GM21515 (cell line): Measurements from ENCODE around the gene ARHGAP24.
"Not testable (repeated sequence)": the region's sequence is repeated elsewhere in the genome, so short reads cannot be mapped to it uniquely, and the experiment has no call there.

Experiments used
- ATAC-seq: cut with Tn5 transposase; IDR thresholded peaks from one replicate; pipeline ENCODE4 v1.9.1; 2021; ENCODE audit not compliant: unreplicated experiment

Gene ARHGAP24

GRCh38 chr4:85515701-85516100 lies 40.8 kb downstream of the ARHGAP24 start:
- ATAC-seq: no peak

DNA sequence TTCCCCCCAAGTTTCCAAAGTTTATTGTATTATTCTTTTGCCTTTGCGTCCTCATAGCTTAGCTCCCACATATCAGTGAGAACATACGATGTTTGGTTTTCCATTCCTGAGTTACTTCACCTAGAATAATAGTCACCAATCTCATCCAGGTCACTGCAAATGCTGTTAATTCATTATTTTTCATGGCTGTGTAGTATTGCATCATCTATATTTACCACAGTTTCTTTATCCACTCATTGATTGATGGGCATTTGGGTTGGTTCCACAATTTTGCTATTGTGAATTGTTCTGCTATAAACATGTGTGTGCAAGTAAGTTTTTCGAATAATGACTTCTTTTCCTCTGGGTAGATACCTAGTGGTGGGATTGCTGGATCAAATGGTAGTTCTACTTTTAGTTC lies 43.6 kb downstream of the ARHGAP24 start:
- ATAC-seq: not testable (repeated sequence)

DNA sequence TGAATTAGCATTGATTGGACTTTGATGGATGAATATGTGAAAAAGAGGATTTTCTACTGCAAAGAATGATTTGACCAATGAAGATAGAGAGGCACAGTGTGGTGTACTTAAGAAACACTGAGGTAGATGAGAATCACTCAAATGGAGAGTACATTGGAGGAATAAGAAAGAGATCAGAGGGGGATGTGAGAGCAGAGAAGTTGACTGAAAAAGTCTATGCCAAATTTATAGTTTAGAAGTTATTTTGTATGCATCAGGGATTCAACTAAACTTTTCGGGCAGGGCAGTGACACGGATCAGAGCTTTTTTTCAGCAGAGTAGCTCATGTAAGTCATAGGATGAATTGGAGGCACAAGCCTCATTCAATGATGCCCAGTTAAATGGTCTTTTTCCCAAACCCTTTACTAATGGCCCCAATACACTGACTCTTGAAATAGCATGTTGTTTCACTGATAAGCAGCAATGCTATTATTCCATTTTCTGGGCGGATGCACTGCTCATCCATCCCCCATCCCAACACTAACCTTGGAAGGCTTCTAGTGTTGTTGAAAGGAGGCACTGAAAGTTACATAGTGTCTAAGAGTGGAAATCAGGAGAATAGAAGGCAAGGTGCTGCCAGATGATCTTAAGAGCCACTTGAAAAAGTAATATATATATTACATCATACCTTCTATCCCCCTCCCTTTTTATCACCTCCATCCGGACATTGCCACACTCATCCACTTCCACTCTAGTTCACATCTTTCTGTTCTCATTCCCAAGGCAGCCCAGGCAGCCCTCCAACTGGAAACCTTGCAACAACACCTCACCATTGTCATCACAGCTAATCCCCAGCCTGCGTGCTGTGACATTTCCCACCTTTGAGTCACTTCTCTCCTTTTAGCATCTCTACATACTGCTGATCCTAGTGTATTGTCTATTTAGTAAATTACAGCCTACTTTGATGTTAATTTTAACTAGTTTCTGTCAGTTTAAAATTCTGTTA lies 46.1 kb downstream of the ARHGAP24 start:
- ATAC-seq: no peak

- ATAC-seq: no peak
Measured at GRCh38 chr4:85522277-85522676, 47.3 kb downstream of the ARHGAP24 start.

DNA sequence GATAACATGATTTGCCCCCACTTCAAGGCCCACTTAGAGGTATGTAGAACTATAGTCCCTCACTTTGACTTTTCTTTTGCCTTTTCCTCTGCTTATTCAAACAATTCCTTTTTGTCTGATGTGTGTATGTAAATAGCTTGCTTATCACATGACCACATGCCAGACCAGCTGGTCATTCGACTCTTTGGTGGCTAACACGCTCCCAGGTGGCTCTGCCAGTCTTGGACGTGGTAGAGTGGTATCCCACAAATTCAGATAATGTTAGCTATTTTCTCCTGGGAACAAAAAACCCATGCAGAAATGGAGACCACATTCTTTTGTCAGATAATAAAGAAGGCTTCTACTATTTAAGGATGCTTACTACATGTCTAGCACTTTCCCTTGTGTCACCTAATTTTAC lies 47.9 kb downstream of the ARHGAP24 start:
- ATAC-seq: no peak

DNA sequence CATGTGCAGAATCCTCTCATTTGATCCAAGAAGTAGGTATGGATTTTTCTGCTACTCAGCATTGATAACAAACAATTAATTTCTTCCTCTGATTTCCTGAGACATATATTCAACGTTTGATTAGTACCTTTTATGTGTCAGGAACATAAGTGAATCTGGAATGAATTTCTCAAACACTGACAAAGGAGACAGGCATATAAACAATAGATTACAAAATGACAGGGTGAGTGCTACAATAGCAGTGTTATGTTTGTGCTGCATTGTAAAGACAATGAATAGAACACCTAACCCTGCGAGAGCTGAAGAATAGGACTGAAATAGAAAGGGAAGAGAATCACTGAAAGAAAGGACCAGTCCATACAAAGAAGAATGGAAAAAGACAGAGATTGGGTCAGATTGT lies 52.9 kb downstream of the ARHGAP24 start:
- no peak for ATAC-seq

GRCh38 chr4:85531560-85532341 lies 56.8 kb downstream of the ARHGAP24 start:
- no peak for ATAC-seq

GRCh38 chr4:85534120-85534519 lies 59.2 kb downstream of the ARHGAP24 start:
- no peak for ATAC-seq

DNA sequence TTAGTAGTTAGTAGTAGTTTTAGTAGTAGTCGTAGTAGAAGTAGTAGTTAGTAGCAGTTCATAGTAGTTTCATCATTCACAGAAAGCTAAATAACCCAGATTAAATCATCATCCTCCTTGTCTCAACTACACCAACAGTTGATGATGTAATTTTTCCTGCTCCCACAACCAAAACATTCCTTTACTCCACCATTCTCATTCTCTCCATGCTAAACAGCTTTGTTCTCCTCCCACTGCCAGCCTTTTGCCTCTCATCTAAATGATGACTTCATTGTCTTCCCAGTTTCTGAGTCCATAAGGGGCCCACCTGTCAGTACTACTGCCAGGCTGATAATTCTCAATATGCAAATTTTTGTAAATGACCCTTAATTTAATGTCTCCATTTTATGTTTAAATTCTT lies 68.9 kb downstream of the ARHGAP24 start:
- ATAC-seq: no peak

- ATAC-seq: no peak
Measured at GRCh38 chr4:85544751-85545150, 69.8 kb downstream of the ARHGAP24 start.

DNA sequence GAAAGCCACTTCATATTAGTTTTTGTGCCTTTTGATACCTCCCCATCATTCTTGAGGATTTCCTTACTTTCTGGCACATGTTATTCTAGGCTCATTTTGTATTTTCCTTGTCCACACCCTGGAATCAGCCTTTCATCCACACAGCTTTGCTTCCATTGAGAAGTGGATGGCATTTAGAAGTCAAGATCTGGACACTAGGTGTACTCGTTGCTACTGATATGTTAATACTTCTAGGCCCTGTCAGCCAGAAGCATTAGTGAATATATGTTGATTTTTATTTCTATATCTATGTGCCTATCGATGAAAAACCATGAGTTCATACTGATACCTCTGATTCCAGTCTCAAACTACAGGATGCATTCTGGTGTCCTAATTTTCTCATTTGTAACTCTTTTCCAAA lies 73.2 kb downstream of the ARHGAP24 start:
- ATAC-seq: no peak

GRCh38 chr4:85548841-85549240 lies 73.9 kb downstream of the ARHGAP24 start:
- no peak for ATAC-seq

GRCh38 chr4:85555206-85555605 lies 80.3 kb downstream of the ARHGAP24 start:
- ATAC-seq: no peak

GRCh38 chr4:85556283-85556682 lies 81.3 kb downstream of the ARHGAP24 start:
- peak; percentile 58 for ATAC-seq

GRCh38 chr4:85557016-85557901 lies 82.3 kb downstream of the ARHGAP24 start:
- ATAC-seq: peak; percentile 83

- ATAC-seq: no peak
Measured at GRCh38 chr4:85565761-85566480, 91.0 kb downstream of the ARHGAP24 start.

DNA sequence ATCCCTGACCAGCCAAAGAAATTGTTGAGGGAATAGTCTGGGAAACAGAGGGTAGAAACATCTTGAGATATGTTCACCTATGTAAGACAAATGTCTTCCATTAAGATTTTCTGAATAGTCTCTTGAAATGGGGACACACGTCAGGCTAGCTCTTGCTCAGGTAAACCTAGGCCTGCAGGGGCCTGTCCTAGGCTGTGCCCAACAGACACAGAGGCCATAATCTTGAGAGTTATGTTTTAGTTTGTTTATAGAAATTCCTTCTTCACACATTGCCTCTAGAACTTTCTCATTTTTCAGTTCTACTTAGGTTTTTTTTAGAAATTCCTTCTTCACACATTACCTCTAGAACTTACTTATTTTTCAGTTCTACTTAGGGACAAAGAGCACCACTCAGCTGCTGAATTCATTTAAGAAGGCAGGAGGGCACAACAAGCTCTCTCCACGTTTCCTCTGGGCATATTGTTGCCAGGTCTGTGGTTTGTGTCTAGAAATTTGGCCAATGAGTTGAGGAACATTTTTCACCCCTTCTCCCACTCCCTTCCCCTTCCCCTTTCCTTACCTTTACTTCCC lies 94.9 kb downstream of the ARHGAP24 start:
- peak; percentile 45 for ATAC-seq

DNA sequence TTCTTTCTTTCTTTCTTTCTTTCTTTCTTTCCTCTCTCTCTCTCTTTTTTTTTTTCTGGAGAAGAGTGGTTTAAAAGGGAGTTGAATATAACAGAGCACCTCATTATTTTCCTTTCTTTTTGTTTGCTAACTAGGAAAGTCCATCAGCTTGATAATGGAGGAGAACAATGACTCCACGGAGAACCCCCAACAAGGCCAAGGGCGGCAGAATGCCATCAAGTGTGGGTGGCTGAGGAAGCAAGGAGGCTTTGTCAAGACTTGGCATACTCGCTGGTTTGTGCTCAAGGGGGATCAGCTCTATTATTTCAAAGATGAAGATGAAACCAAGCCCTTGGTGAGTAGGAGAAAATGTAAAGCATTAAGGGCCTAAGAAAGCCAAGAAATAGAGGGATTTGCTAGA lies 95.4 kb downstream of the ARHGAP24 start:
- no peak for ATAC-seq

DNA sequence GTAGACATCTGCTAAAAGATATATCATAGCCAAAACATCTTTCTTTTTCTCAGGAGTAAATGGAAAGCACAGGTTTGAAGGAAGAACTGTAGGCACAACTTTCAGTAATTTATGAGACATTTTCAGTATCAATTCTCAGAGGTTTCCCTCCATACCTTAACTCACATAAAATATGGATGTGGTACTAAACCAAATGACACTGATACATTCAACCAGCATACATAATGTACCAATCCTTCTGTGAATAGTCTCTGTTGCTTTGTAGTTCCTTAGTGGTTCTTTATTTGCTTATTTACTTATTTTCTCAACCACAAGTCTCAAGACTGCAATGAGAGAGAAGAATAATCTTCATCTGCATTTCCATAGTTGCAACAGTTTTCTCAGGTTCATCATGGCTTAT lies 96.1 kb downstream of the ARHGAP24 start:
- ATAC-seq: no peak

- ATAC-seq: no peak
Measured at GRCh38 chr4:85573270-85573669, 98.3 kb downstream of the ARHGAP24 start.
